ENCODE results near the gene UGT1A8.
"Not testable (repeated sequence)": the region's sequence is repeated elsewhere in the genome, so short reads cannot be mapped to it uniquely, and the experiment has no call there.

- not testable (repeated sequence) for TF ChIP-seq EZH2phosphoT487 (IDR thresholded peaks at IDR 0.05; ENCODE audit: insufficient read depth, low read depth); EZH2 (IDR thresholded peaks at IDR 0.05; ENCODE audit: insufficient read depth, poor library complexity, severe bottlenecking)
These were observed 40.1 kb upstream of the UGT1A8 start for GRCh38 chr2:233577341-233577740.

All from GM23248 (cell line).